A549 (cell line): Measurements from ENCODE around the gene UBQLN3.

Experiments used
- CHD2 ChIP-seq: fragments of 150-350 bp; IDR thresholded peaks from 2 replicates; pipeline ENCODE4 v1.6.1; 2014; ENCODE audit warnings: low read length; ENCODE audit not compliant: partially characterized antibody
- CHD4 ChIP-seq: fragments of 200-600 bp; sonication (generic); IDR thresholded peaks from 2 replicates; pipeline ENCODE4 v1.6.1; 2016; ENCODE audit warnings: antibody characterized with exemption, mild to moderate bottlenecking, borderline replicate concordance
- CTCF ChIP-seq: fragments of >200 bp; sonication (Bioruptor Twin); formaldehyde crosslinking; IDR thresholded peaks from 3 replicates; pipeline ENCODE4 v1.5.1; 2016
- HDAC2 ChIP-seq: fragments of 200-600 bp; sonication (generic); IDR thresholded peaks from 2 replicates; pipeline ENCODE4 v1.6.1; 2016
- HMGXB4 ChIP-seq: fragments of 250-450 bp; sonication (Bioruptor Pico); IDR thresholded peaks from 2 replicates; pipeline ENCODE4 v1.5.0; 2021; ENCODE audit warnings: mild to moderate bottlenecking, moderate library complexity, borderline replicate concordance
- JUNB ChIP-seq: fragments of >200 bp; sonication (Bioruptor Twin); formaldehyde crosslinking; IDR thresholded peaks from 2 replicates; pipeline ENCODE4 v1.6.1; 2016
- MAX ChIP-seq: IDR thresholded peaks from 2 replicates; pipeline ENCODE4 v1.6.1; 2012
- POLR2A ChIP-seq: IDR thresholded peaks from 2 replicates; pipeline ENCODE4 v1.6.1; 2012; ENCODE audit warnings: mild to moderate bottlenecking, low read length
- RFX5 ChIP-seq: fragments of 450-650 bp; IDR thresholded peaks from 2 replicates; pipeline ENCODE4 v1.7.1; 2014; ENCODE audit warnings: antibody characterized with exemption, mild to moderate bottlenecking, moderate library complexity
- RNF2 ChIP-seq: fragments of 200-600 bp; sonication (generic); IDR thresholded peaks from 2 replicates; pipeline ENCODE4 v1.6.1; 2016; ENCODE audit warnings: low read depth, mild to moderate bottlenecking, antibody characterized with exemption, moderate library complexity, borderline replicate concordance
- SMC3 ChIP-seq: fragments of >200 bp; sonication (Bioruptor Twin); formaldehyde crosslinking; IDR thresholded peaks from 3 replicates; pipeline ENCODE4 v1.6.1; 2018; ENCODE audit warnings: inconsistent platforms

GRCh38 chr11:5536482-5536881 is 26.7 kb upstream of the UBQLN3 start:
- no peak for TF ChIP-seq JUNB
- TF ChIP-seq CTCF = no peak
- TF ChIP-seq HMGXB4 (CRISPR knock-in tag) = no peak
- TF ChIP-seq HDAC2 = no peak
- no peak for TF ChIP-seq RNF2
- TF ChIP-seq CHD4 = no peak
- TF ChIP-seq SMC3 = no peak
- no peak for TF ChIP-seq CHD2
- no peak for TF ChIP-seq POLR2A
- no peak for TF ChIP-seq RFX5
- no peak for TF ChIP-seq MAX
